PFSK-1 (cell line): ENCODE measurements around the gene CDC42.

Experiments used
- FOXP2 ChIP-seq: optimal IDR thresholded peaks from 2 replicates; pipeline ENCODE3; 2011; ENCODE audit warnings: borderline replicate concordance, control low read depth, inconsistent platforms; ENCODE audit not compliant: insufficient read depth; ENCODE audit errors: extremely low read length, extremely low read depth
- POLR2AphosphoS5 ChIP-seq: IDR thresholded peaks from 2 replicates; pipeline ENCODE4 v1.6.1; 2012; ENCODE audit warnings: low read depth, mild to moderate bottlenecking, control low read depth, low read length, moderate library complexity
- REST ChIP-seq, 2 experiments: IDR thresholded peaks; 2 replicates each; pipeline versions ENCODE4 v1.6.1 to v1.8.0; 2011 to 2012; ENCODE audit warnings: low read depth in 2 of 2, low read length in 2 of 2, control low read depth in 1 of 2, inconsistent platforms in 1 of 2, mild to moderate bottlenecking in 1 of 2, moderate library complexity in 1 of 2; ENCODE audit not compliant: insufficient read depth in 1 of 2
- SIN3A ChIP-seq: IDR thresholded peaks from 2 replicates; pipeline ENCODE4 v1.6.1; 2012; ENCODE audit warnings: mild to moderate bottlenecking, low read length, moderate library complexity, borderline replicate concordance; ENCODE audit not compliant: insufficient read depth
- TAF1 ChIP-seq: IDR thresholded peaks from 2 replicates; pipeline ENCODE4 v1.6.1; 2012; ENCODE audit warnings: low read length, control low read depth, borderline replicate concordance; ENCODE audit not compliant: insufficient read depth

GRCh38 chr1:22110016-22110415 lies 57.5 kb downstream of the CDC42 start:
- TF ChIP-seq POLR2AphosphoS5, result no peak
- no peak for TF ChIP-seq SIN3A
- TF ChIP-seq REST (IDR thresholded peaks at IDR 0.05; ENCODE audit: insufficient read depth in 1 of 2, low read depth in 2 of 2, low read length in 2 of 2), result no peak
- no peak for TF ChIP-seq TAF1
- no peak for TF ChIP-seq FOXP2
